ENCODE results near the gene LGALS12.

GRCh38 chr11:63547061-63547460, 41.2 kb downstream of the LGALS12 start:
- TF ChIP-seq CTCF (IDR thresholded peaks at IDR 0.05; ENCODE audit: insufficient read depth, low read depth, low read length) = no peak
- TF ChIP-seq EZH2 (IDR thresholded peaks at IDR 0.05; ENCODE audit: insufficient read depth, low read length) = no peak

Data from astrocyte (in vitro differentiated cells and primary cell).